Ascending aorta (tissue), 2 donors: ENCODE results near the gene CORO7. TPM values are rescaled to one million over a fixed set of nuclear protein-coding genes. Genes with fewer than 3 reads are reported as not detected.

ENCODE experiments used
- DNase-seq, 2 donors: peaks; one replicate each; pipeline ENCODE4 v3.0.0-alpha.2; 2019; ENCODE audit warnings: low spot score in 2 of 2
- H3K27ac ChIP-seq, 2 donors: fragments of 200-600 bp; sonication (generic); one replicate each; pipeline ENCODE4 v1.5.1; 2016 to 2017; ENCODE audit warnings: mild to moderate bottlenecking in 1 of 2
- H3K27me3 ChIP-seq: fragments of 200-600 bp; sonication (generic); one replicate; pipeline ENCODE4 v1.5.1; 2017
- H3K36me3 ChIP-seq, 2 donors: fragments of 200-600 bp; sonication (generic); one replicate each; pipeline ENCODE4 v1.5.1; 2016
- H3K4me1 ChIP-seq, 2 donors: fragments of 200-600 bp; sonication (generic); one replicate each; pipeline ENCODE4 v1.5.1; 2016 to 2017; ENCODE audit warnings: mild to moderate bottlenecking in 1 of 2
- H3K4me3 ChIP-seq, 2 donors: fragments of 200-600 bp; sonication (generic); one replicate each; pipeline ENCODE4 v1.5.1; 2016 to 2017; ENCODE audit warnings: mild to moderate bottlenecking in 1 of 2
- H3K9me3 ChIP-seq, 2 donors: fragments of 200-600 bp; sonication (generic); one replicate each; pipeline ENCODE4 v1.5.1; 2016
- CTCF ChIP-seq, 3 experiments: fragments of 200-600 bp in 2 of 3; fragments of 450-650 bp in 1 of 3; sonication (generic) in 2 of 3; IDR thresholded peaks; one replicate each; pipeline ENCODE4 v1.5.1; 2016 to 2019; ENCODE audit warnings: antibody characterized with exemption in 3 of 3, mild to moderate bottlenecking in 1 of 3, moderate library complexity in 1 of 3
- intact Hi-C: fragments of 100-400 bp; cut with DNase I; formaldehyde crosslinking; loops from one replicate; pipeline ENCODE4 v1.15.1; 2023
- total RNA-seq: library from RNA; depleted of rRNA; stranded (reverse); fragments of >200 nt; gene quantifications from one replicate; pipeline ENCODE4 v1.1.0, GENCODE V29; 2016

CORO7 gene
- total RNA-seq, 1 donor from 2014 or later, result 41.9 TPM

DNA sequence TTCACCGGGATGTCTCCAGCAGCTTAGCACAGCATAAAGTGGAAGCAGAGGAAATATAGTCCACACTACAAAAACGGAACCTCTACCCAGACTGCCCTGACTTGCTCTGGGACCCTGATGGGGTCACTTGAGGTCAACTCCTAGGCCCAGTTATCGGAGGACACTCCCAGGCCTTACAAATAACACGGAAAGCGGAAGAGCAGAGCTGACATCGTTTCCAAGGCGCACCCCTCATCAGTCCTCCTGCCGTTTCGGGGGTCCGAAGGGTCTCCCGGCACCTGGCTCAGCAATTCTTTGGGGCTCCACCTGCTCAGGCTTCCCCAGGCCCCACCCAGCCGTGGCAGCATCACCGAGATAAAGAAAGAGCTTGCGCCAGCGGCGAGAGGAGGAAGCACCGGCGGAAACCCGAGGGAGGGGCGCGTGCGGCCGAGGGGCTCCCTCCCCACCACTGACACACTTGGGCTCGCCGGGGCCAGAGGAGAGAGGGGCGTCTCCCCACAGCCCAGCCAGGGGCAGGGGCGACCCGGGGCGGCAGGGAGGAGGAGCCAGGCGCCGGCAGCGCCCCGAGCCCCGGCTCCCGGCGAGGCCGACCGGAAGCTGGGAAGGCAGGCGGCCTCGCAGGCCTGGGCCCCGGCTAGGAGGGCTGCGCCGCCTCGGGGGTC is 727 bp downstream of the CORO7 start:
- intact Hi-C loops, result loop anchor here (1.0 to 10.0 kb wide), 4 partner anchors 10 to 801 kb away; partner anchors contain the start of genes DNAJA3, SLX4 and TFAP4
- peaks cover 0 to 9% of the 10 kb centered on the region in 2 donors for H3K4me1 ChIP-seq
- no peak for DNase-seq
- H3K27me3 ChIP-seq, result no peaks in the 10 kb centered on the region
- peak in 1 of 3 experiments; percentile 4 for TF ChIP-seq CTCF (IDR thresholded peaks at IDR 0.05)
- H3K27ac ChIP-seq, result peak overlapping the region; percentile 49 to 67
- H3K9me3 ChIP-seq, result no peaks in the 10 kb centered on the region
- peak overlapping the region; percentile 65 to 83 for H3K4me3 ChIP-seq
- H3K36me3 ChIP-seq, result peaks cover 0 to 13% of the 10 kb centered on the region in 2 donors

DNA sequence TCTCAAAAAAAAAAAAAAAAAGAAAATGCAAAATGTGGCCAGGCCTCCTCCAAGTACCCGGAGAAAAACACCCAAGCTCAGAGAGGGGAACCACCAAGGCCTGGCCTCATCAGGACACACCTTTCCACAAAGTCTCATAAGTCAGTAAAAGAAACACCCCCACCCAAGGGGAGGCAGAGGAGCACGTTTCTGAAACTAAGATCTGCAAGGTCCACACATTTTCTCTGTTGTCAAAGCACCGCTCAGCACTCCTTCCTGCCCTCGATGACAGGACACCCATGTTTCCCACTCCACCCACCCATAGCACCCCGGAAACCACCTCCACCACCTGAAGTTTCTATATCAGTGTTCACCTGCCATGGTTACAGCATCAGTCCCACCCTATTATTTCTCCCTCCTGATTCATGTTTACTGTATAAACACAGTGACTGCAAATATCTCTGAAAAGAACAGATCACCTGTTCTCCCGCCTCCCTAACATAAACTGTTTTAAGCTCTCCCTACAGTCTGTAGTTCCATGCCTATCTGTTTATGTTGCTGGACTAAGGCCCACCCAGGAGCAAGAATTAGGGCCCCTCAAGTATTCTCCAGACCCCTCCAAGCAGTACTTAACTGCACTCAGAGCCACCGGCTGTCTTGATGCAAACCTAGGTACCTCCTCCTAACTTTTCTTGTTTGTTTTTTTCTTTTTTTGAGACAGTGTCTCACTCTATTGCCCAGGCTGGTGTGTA is 2.0 kb downstream of the CORO7 start:
- Histone ChIP-seq H3K36me3 (peaks cover 0 to 13% of the 10 kb centered on the region in 2 donors), H3K4me1 (peaks cover 0 to 9% of the 10 kb centered on the region in 2 donors), H3K27me3 (no peaks in the 10 kb centered on the region), H3K27ac (no peak overlapping the region), H3K4me3 (peak overlapping the region in 1 of 2 donors; percentile 83), H3K9me3 (no peaks in the 10 kb centered on the region)
- no peak for TF ChIP-seq CTCF (IDR thresholded peaks at IDR 0.05)
- no peak for DNase-seq
- intact Hi-C loops, result loop anchor here (10.0 kb wide), 1 partner anchor 800 kb away; the partner anchor contains the start of gene SLX4

- H3K27ac ChIP-seq, result no peak overlapping the region
- H3K27me3 ChIP-seq, result no peaks in the 10 kb centered on the region
- H3K4me1 ChIP-seq, result peaks cover 0 to 9% of the 10 kb centered on the region in 2 donors
- no peak for TF ChIP-seq CTCF (IDR thresholded peaks at IDR 0.05)
- no peak overlapping the region for H3K4me3 ChIP-seq
- no peak for DNase-seq
- H3K36me3 ChIP-seq, result peaks cover 8 to 19% of the 10 kb centered on the region in 2 donors
- H3K9me3 ChIP-seq, result no peaks in the 10 kb centered on the region
- intact Hi-C loops, result loop anchor here (10.0 kb wide), 1 partner anchor 798 kb away; the partner anchor contains the start of gene SLX4
Measured at GRCh38 chr16:4412854-4413253, 3.5 kb downstream of the CORO7 start.

DNA sequence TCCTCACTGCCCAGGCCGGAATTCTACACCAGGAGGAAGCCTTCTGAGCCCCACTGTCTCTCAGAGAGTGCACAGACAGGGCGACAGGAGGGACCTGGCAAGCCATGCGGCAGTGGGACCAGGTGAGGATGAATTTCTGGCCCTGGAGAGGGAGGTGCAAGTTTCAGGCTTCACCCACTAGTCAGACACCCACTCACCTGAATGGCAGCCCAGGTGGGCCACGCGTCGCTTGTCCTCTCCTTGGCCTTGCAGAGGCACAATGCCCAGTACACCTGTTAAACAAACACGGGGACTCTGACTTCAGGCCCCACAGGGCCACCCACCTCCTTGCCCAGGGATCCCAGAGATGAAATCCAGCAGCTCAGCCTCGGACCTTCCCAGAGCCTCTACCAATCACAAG is 4.2 kb downstream of the CORO7 start:
- intact Hi-C loops, result loop anchor here (10.0 kb wide), 1 partner anchor 797 kb away; the partner anchor contains the start of gene SLX4
- H3K9me3 ChIP-seq, result no peaks in the 10 kb centered on the region
- H3K36me3 ChIP-seq, result peaks cover 14 to 26% of the 10 kb centered on the region in 2 donors
- H3K27me3 ChIP-seq, result no peaks in the 10 kb centered on the region
- TF ChIP-seq CTCF (IDR thresholded peaks at IDR 0.05), result no peak
- no peak overlapping the region for H3K4me3 ChIP-seq
- DNase-seq, result no peak
- no peak overlapping the region for H3K27ac ChIP-seq
- H3K4me1 ChIP-seq, result peaks cover 0 to 9% of the 10 kb centered on the region in 2 donors

- TF ChIP-seq CTCF (IDR thresholded peaks at IDR 0.05), result no peak
- Histone ChIP-seq H3K36me3 (peaks cover 19 to 31% of the 10 kb centered on the region in 2 donors), H3K4me3 (no peak overlapping the region), H3K9me3 (no peaks in the 10 kb centered on the region), H3K27ac (no peak overlapping the region), H3K27me3 (no peaks in the 10 kb centered on the region), H3K4me1 (peaks cover 0 to 9% of the 10 kb centered on the region in 2 donors)
- DNase-seq, result no peak
- intact Hi-C loops, result loop anchor here (10.0 kb wide), 1 partner anchor 797 kb away; the partner anchor contains the start of gene SLX4
Measured at GRCh38 chr16:4411684-4412083, 4.7 kb downstream of the CORO7 start.
